Esophagus muscularis mucosa (tissue), 3 donors: ENCODE results near the gene RNU1-1.
"Not testable (repeated sequence)": the region's sequence is repeated elsewhere in the genome, so short reads cannot be mapped to it uniquely, and the experiment has no call there.

Experiments used
- CTCF ChIP-seq, 3 experiments: fragments of 200-600 bp in 2 of 3; fragments of 450-650 bp in 1 of 3; sonication (generic) in 2 of 3; IDR thresholded peaks; one replicate each; pipeline ENCODE4 v1.5.1; 2017 to 2019; ENCODE audit warnings: antibody characterized with exemption in 3 of 3, mild to moderate bottlenecking in 2 of 3, moderate library complexity in 1 of 3
- POLR2A ChIP-seq: fragments of 450-650 bp; IDR thresholded peaks from one replicate; pipeline ENCODE4 v1.6.1; 2017; ENCODE audit warnings: antibody characterized with exemption, moderate library complexity, mild to moderate bottlenecking, low read depth

DNA sequence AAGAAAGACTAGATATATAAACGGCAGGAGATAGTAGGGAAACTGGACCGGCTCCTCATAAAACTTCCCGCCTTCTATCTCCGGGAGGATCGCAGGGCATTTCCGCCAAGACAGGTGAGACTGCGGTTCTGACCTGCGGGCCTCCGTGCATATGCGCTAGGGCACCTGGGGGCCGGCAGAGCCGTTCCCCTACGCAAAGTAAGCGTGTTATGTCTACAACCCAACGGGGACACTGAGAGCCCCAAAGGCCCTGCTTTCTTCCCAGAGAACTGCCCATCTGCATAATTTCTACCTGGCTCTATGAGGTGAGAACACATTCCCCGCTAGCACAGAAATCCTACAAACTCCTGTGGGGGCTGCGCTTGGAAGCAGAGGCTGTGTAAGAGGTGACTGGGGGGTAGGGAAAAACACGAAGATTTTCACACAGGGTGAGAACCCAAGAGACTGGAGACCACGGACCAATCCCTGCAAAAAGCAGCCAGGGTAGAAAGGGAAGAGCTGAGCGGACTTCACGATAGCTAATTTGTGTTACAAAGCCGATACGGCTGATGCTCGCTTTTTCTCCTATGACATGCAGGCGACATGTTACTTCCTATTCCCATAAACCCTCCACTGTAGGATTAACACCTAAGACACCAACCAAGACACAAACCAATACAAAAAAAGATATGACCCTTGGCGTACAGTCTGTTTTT, 526 bp downstream of the RNU1-1 start:
- TF ChIP-seq CTCF (IDR thresholded peaks at IDR 0.05): not testable (repeated sequence)
- peak; percentile 91 for TF ChIP-seq POLR2A
